GM19035 (cell line): ENCODE measurements around the gene NOTCH4.
A peak's percentile ranks its signal among the peaks of the same experiment; 100 is the strongest.
"Not testable (repeated sequence)": the region's sequence is repeated elsewhere in the genome, so short reads cannot be mapped to it uniquely, and the experiment has no call there.

Experiments
- ATAC-seq: cut with Tn5 transposase; IDR thresholded peaks from one replicate; pipeline ENCODE4 v1.9.1; 2021; ENCODE audit not compliant: unreplicated experiment

The NOTCH4 gene

DNA sequence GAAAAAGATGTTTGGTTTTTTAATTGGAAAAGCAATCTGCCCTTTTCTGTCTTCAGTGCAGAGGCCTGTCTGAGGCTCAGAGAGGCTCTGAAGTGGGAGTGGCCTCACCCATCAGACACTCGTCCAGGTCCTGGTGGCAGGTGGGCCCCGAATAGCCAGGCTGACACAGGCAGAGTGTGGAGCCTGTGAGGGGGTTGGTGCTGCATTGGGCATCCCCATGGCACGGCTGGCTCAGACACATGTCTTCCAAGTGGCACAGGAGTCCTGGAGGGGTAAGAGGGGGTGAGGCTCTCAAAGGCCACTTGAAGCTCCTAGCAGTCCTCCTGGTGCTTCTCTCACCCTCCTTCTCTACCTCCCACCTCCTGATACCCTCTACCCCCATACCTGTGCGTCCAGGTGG is 3.8 kb downstream of the NOTCH4 start:
- ATAC-seq, result no peak

DNA sequence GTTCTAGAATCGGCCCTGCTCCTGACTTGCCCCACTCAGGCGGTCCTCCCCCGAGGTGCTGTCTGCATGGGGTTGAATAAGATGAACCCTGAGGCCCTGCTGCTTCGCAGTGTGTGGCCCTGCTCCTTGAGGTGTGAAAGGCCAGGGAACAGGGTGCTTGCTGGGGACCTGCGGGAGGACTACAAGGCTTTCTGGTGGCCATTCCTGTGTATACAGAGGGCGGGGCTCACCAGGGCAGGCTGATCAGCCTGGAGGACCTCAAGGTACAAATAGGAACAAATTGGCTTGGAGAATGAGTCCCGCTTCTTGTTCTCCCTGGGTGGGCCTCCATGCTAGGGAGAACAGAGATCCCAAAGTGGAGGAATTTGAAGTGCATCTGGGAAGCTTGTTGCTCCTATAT is 5.7 kb downstream of the NOTCH4 start:
- no peak for ATAC-seq

DNA sequence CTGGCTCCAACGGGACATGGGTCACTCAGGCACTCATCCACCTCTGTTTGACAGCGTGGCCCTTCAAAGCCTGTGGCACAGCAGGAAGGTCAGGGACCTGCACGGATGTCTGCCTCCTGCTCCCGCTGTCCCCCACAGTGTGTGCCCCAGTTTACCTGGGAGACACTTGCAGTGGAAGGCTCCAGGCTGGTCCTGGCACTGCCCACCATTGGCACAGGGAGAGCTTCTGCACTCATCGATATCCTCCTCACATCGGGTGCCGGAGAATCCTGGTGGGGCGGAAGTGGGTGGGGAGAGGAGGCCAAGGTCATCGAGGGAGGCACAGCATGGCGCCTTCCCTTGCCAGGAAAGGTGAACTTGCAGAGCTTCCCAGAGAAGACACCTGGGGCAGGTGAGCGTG is 6.9 kb downstream of the NOTCH4 start:
- no peak for ATAC-seq

DNA sequence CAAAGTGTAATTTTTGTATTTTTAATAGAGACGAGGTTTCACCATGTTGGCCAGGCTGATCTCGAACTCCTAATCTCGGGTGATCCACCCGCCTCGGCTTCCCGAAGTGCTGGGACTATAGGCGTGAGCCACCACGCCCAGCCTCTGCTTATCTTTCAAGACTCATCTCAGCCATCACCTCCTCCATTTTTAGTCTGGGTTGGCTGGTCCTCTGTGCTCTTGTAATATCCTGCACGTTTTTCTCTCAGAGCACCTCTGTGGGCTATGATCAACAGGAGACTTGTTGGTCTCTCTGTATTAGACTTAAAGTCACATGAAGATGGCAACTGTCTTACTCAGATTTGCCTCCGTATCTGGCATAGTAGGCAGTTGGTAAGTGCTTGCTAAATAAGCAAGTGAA is 7.6 kb downstream of the NOTCH4 start:
- no peak for ATAC-seq

DNA sequence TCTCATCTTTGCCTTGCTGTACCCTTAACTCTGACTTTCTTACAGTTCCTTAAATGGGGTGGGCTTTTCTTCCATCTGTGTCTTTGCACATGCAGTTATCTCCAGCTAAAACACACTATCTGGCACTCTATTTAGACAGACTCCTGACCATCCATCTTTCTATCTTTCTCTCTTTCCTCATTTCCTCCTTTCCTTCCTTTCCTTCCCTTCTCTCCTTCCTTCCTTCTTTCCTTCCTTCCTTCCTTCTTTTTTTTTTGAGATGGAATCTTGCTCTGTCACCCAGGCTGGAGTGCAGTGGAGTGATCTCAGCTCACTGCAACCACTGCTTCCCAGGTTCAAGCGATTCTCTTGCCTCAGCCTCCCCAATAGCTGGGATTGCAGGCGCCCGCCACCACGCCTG is 8.2 kb downstream of the NOTCH4 start:
- ATAC-seq, result no peak

DNA sequence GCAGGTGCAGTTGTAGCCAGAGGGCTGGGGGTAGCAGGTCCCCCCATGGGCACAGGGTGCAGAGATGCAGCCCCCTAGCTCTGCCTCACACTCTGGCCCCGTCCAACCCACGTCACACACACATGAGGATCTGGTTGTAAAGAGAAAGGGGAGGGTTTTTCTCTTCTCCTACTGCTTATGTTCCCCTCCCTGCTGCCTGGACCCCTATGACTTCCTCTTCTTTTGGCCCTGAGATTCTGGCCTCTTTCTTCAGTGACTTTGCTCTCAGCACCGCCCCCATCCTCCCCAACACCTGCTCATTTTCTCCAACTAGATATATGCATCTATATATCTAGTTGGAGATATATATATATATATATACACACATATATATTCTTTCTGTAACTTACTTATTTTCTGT is 9.7 kb downstream of the NOTCH4 start:
- ATAC-seq, result no peak

DNA sequence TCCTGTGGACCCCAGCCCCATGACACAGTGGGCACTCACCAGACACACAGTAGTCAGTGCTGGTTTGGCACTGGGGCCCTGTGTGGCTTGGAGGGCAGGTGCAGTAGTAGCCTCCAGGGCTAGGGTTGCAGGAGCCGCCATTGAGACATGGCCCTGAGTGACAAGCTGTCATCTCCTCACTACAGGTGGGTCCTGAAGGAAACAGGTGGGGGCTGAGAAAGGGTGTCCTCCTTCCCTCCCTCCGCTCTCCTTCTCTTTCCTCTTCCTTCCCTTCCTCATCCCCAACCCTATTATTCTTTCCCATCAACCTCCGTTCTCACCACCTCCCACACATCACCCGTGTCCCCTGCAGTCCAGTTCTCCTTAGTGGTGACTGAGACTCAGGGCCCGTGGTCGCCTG is 10.2 kb downstream of the NOTCH4 start:
- no peak for ATAC-seq

DNA sequence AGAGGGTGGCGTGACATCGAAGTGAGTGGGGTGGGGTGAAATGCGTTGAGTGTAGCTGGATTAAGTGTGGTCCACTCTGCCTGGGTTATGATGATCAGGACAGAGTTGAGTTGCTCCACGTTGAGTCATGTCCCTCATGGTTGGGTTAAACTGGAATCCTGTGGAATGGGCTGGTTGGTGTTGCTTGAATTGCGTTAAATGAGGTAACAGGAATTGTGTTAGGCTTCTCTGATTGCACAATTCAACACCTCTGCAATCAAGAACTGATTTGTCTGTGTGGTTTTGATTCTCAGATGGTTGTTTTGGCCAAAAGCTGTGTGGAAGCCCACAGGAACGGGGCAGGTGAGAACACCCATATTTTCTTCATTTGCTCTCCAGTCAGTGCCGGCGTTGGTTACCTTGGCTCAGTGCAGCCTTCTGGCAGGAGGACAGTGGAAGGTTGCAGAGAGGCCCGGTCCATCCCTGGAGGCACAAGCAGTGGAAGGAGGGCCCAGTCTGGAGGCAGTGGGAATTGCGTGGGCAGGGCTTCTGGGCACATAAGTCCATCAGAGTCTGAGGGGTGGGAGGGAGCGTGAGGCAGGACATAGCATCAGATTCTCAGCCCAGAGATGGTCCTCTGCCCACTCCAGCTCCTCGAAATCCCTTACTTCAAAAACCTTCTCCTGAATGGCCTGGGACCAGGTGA is 11.6 kb downstream of the NOTCH4 start:
- ATAC-seq, result no peak

DNA sequence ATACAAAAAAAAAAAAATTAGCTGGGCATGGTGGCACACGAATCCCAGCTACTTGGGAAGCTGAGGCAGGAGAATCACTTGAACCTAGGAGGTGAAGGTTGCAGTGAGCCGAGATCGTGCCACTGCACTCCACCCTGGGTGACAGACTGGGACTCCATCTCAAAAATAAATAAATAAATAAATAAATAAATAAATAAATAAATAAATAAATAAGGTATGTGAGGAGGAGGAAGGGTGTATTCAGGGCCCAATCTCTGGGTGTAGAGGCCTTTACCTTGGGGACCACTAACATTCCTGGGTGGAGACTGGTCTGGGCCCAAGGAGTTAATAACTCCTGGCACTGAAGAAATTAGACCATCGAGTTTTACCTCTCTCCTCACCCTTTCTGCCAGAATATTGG is 12.4 kb downstream of the NOTCH4 start:
- ATAC-seq, result not testable (repeated sequence)

DNA sequence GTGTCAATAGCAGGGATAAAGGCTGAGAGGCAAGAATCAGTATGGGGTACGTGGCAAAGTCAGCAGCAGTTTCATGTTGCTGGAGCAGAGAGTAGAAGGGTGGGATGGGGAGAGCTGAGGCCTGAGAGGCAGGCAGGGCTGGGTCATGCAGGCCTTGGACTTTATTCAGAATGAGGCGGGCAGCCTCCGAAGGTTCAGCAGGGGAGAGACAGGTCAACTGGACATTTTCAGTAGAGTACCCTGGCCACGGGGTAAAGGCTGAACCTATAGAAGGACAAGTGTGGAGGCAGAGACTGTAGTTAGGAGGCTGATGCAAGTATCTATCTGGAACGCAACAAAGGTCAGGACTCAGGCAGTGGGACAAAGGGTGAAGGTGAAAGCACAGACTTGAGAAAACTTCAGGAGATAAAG is 13.7 kb downstream of the NOTCH4 start:
- ATAC-seq, result no peak

DNA sequence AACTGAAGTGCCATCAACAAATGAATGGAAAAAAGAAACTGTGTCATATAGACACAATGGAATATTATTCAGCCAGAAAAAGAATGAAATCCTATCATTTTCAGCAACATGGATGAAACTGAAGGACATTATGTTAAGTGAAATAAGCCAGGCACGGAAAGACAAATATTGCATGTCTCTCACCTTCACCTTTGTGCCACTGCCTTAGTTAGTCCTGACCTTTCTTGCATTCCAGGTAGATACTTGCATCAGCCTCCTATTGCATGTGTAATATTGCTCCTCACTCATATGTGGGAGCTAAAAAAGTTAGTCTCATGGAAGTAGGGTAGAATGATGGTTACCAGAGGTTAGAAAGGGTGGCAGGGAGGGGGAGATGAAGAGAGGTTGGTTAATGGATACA is 14.9 kb downstream of the NOTCH4 start:
- no peak for ATAC-seq

DNA sequence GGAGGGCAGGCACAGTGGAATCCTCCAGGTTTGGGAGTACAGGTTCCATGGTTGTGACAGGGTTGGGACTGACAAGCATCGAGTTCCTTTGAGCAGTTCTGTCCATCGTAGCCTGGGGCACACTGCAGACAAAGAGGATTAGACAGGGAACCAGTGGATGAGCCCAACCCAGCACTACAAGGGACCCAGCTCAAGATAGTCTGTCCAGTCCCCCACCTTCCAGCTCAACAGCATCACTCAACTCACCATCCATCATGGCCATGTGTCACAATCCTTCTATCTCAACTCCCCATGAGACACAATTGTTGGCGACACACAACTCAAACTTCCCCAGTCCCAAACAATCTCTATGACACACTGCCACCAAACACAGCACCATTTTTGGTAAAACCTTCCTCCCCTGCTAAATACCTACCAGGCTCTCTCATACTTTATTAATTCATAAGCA is 19.6 kb downstream of the NOTCH4 start:
- ATAC-seq, result no peak

DNA sequence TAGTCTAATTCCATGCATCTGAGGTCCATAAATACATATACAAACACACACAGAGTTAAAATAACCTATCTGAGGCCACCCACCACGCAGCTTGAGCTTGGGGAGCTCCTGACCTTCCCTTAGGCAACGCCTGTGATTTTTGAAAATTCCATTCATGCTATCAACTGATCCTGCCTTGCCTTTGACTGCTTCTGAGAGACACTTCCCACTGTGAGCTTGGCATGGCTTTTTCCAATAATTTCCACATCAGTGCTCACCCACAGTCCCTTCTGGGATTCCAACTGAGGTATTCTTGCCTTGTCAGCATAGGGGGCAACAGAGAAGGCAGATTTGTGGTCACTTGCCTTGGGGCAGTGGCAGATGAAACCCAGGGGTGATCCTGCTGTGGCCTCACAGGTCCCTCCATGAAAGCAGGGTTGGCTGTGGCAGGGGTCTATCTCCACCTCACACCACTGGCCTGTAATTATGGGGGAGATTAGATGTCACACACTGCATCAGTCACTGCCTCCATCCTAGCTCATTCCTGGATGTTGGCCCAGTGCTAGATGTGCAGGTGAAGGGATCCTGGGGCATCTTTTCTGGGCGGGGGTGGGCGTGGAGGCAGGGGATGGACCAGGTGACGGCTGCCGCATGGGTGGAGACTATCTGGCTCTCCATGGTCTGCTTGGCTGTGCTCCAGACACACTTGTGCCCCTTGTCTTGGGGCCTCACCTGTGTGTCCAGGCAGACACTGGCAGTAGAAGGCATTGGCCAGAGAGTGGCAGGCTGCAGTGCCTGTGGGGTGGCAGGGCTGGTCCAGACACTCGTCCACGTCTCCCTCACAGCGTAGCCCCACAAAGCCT is 20.2 kb downstream of the NOTCH4 start:
- ATAC-seq, result no peak

DNA sequence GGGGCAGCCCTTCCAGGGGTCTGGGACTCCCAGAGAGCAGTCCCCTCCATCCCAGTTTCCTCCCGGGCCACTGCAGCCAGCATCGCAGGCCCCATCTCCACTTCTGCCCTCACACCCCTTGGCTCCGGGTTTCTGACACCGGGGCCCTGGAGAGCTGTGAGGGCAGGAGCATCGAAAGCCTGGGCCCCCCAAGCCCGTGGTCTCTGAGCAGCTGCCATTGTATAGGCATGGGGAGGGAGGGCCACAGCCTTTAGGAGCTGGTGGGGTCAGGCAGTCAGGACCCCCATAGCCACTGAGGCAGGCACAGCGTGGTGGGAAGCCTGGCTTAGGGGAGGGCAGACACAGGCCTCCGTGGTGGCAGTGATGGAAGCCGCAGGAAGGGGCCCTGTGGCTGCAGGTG is 21.7 kb downstream of the NOTCH4 start:
- ATAC-seq, result no peak

DNA sequence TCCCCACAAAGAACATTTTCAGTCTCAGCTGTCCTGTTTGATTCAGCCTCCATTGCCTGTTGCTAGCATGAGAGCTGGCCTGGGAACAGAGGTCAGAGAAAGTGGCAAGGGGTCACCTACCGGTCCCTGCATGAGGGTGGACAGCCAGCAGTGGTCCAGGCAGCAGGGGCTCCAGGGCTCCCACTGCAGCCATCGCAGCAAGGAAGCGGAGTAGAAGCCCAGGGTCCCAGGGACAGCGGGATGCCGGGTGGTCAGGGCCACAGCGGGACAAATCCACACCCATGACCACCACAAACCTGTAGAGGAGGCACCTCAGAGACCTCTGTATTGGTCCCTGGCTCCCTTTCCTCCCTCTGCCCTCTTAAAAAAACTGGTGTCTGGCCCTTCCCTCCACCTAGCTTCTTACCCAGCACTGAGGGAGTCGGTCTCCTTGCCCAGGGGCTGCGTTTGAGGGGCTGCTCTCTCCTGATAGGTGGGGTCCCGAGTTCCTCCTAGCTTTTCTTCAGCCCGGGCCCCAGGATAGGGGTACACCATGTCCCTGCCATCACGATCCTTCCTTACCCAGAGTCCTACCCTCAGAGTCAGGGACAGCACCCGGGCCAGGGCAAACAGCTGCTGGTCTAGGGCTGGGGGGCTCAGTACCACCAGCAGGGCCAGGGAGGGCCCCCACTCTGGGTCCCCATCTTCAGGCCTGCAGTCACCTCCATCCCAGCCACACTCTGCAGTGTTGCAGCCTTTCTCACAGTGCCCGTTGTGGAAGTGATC is 23.0 kb downstream of the NOTCH4 start:
- no peak for ATAC-seq

DNA sequence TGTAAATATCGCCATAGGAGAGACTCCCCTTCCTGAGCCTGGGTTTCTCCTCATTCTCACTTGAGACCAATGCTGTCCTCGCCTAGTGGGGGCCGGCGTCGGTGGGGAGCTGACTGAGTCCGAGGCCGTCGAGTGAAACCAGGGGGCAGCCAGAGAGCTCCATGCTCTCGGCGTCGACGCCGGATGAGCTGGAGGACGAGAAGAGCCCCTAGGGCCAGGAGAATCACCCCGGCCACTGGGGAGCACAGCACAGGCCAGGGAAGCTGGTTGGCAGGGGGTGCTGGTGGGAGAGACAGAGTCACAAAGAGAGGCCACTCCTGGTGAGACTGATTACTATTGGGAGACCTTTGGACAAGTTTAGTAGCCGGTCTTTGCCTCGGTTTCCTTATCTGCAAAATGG is 25.0 kb downstream of the NOTCH4 start:
- no peak for ATAC-seq

DNA sequence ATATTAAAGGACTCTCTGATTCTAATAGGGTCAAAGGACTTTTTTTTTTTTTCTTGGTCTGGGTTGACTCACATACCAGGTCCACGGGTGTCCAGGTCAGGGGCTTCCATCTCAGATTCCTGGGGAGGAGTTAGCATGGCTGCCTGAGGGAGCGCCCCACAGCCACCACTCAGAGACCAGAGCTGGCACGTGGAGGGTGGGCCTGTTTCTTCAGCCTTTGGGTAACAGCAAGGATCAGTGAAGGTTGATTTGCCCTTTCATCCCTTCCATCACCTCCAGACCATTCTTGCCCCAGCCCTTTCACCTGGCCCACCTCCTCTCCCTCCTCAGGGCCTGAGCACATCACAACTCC is 25.5 kb downstream of the NOTCH4 start:
- no peak for ATAC-seq

DNA sequence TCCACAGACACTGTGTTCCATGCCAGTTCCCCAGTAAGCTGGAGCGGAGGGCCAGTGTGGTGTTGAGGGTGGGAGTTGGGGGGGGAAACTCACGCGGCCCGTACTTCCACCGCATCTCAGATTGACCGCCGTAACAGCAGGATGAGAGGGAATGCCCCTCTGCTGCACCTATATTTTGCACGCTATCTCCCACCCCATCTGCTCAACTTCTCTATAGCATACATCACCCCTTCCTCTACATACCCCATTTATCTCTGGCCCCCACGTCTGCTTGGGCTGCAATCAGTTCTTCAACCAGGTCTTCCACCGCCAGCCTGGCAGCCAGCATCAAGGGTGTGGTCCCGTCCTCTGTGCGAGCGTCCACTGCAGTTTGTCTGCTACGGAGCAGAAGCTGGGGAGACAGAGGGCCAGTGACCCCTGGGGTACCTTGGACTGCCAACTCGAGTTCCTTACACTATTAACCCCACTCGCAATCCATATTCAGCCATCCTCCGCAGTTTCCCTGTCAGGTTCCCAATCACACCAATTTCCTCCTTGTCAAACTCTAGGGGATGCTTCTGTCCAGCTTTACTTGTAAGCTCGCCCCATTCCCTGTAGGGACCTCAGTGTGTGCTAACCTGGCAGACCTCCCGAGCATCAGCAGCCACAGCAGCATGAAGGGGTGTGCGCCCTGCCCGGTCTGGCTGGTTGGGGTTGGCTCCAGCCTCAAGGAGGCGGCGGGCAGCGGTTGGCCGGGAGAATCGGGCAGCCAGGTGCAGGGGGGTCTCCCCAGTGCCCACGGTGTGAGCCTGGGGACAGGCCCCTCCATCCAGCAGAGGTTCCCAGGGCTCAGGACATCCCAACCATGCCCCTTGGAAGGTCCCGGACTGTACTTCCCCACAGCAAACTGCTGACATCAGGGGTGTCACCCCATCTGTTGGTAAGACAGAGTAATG is 26.9 kb downstream of the NOTCH4 start:
- ATAC-seq, result no peak

DNA sequence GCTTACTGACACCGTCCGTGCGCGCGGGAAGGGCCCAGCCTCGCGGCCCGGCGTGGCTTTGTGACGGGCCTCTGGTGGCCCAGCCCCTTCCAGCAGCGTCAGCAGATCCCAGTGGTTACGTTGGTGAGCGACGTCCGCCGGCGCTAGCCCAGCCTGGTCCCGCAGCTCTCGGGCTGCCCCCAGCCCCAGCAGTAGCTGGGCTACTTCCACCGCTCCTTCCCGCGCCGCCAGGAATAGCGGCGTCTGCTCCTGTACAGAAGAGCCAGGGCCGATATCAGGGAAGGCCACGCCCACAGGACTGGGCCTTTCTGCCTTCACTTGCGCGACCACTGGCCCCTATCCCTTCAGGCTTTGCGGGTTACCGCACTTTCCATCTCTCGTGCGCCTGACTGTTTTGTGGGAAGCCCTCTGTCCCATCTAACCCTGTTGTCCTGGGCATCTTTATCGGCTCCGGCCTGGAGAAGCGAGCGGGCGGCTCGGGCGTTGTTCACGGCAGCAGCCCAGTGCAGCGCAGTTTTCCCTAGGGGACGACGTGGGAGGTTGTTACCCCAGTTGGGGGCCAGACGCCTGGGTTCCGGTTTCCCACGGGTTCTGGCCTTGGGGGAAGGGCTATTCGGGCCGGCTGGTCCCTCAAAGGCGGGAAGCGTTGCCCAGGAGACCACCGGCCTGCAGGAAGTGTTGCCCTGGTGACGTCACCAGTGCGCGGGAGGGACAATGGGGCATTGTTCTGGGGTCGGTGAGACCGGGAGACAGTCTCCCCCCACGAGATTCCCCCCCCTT is 27.8 kb downstream of the NOTCH4 start:
- peak; percentile 75 for ATAC-seq

DNA sequence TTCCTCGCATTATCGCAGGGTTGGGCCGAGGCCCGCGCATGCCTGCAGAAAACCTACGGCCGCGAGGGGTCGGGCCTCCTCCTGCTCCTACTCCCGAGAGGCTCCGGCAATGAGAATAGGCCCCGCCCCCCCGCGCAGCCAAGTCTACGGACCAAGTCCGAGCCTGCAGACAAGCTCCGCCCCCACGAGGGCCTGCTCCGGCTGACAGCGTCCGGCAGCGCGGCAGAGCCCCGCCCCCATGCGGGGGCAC is 28.3 kb downstream of the NOTCH4 start:
- peak; percentile 79 for ATAC-seq
